ENCODE data around the gene SRRM5. TPM values are rescaled to one million over a fixed set of nuclear protein-coding genes. Genes with fewer than 3 reads are reported as not detected.
"Not testable (repeated sequence)": the region's sequence is repeated elsewhere in the genome, so short reads cannot be mapped to it uniquely, and the experiment has no call there.

The SRRM5 gene
- total RNA-seq, 2 donors from 2014 or later, result 0.56 TPM; not detected in 1

- ATAC-seq (ENCODE audit: insufficient number of reproducible peaks, low FRiP score, low read depth) (no peak), DNase-seq (ENCODE audit: low spot score) (no peak)
- Histone ChIP-seq H3K4me3 (no peak overlapping the region), H3K27ac (no peak overlapping the region), H3K36me3 (peaks cover 19% of the 10 kb centered on the region), H3K9me3 (no peaks in the 10 kb centered on the region), H3K27me3 (replicated peaks; ENCODE audit: insufficient read depth) (no peaks in the 10 kb centered on the region), H3K4me1 (ENCODE audit: control insufficient read depth in 1 of 2, low read depth in 2 of 2) (peaks cover 22 to 43% of the 10 kb centered on the region in 2 donors)
- no peak for TF ChIP-seq CTCF (IDR thresholded peaks at IDR 0.05)
These were observed 14.0 kb upstream of the SRRM5 start for GRCh38 chr19:43597876-43598275.

- no peak for TF ChIP-seq CTCF (IDR thresholded peaks at IDR 0.05)
- H3K27me3 ChIP-seq (replicated peaks; ENCODE audit: insufficient read depth), result no peaks in the 10 kb centered on the region
- no peak overlapping the region for H3K4me3 ChIP-seq
- no peaks in the 10 kb centered on the region for H3K9me3 ChIP-seq
- ATAC-seq (ENCODE audit: insufficient number of reproducible peaks, low FRiP score, low read depth) (no peak), DNase-seq (ENCODE audit: low spot score) (no peak)
- peaks cover 22 to 37% of the 10 kb centered on the region in 2 donors for H3K4me1 ChIP-seq (ENCODE audit: control insufficient read depth in 1 of 2, low read depth in 2 of 2)
- H3K36me3 ChIP-seq, result peaks cover 12% of the 10 kb centered on the region
- no peak overlapping the region for H3K27ac ChIP-seq
These were observed 13.2 kb upstream of the SRRM5 start for GRCh38 chr19:43598445-43599240.

GRCh38 chr19:43599635-43600295, 12.1 kb upstream of the SRRM5 start:
- H3K4me1 ChIP-seq (ENCODE audit: control insufficient read depth in 1 of 2, low read depth in 2 of 2), result peaks cover 12 to 26% of the 10 kb centered on the region in 2 donors
- no peak for ATAC-seq (ENCODE audit: insufficient number of reproducible peaks, low FRiP score, low read depth)
- no peak overlapping the region for H3K4me3 ChIP-seq
- no peak for DNase-seq (ENCODE audit: low spot score)
- no peaks in the 10 kb centered on the region for H3K9me3 ChIP-seq
- H3K27ac ChIP-seq, result no peak overlapping the region
- TF ChIP-seq CTCF (IDR thresholded peaks at IDR 0.05), result no peak
- no peaks in the 10 kb centered on the region for H3K27me3 ChIP-seq (replicated peaks; ENCODE audit: insufficient read depth)
- H3K36me3 ChIP-seq, result peaks cover 10% of the 10 kb centered on the region

- H3K4me3 ChIP-seq; H3K27me3 ChIP-seq (replicated peaks; ENCODE audit: insufficient read depth); H3K27ac ChIP-seq; DNase-seq (ENCODE audit: low spot score); H3K9me3 ChIP-seq; H3K36me3 ChIP-seq; ATAC-seq (ENCODE audit: insufficient number of reproducible peaks, low FRiP score, low read depth): not testable (repeated sequence)
- H3K4me1 ChIP-seq (ENCODE audit: control insufficient read depth in 1 of 2, low read depth in 2 of 2), result peaks cover 8 to 20% of the 10 kb centered on the region in 2 donors
These were observed 11.6 kb upstream of the SRRM5 start for GRCh38 chr19:43600326-43600725.

- Histone ChIP-seq H3K4me1 (ENCODE audit: control insufficient read depth in 1 of 2, low read depth in 2 of 2) (no peaks in the 10 kb centered on the region), H3K27me3 (replicated peaks; ENCODE audit: insufficient read depth) (no peaks in the 10 kb centered on the region), H3K27ac (no peak overlapping the region), H3K4me3 (no peak overlapping the region), H3K9me3 (no peaks in the 10 kb centered on the region), H3K36me3 (peaks cover 6% of the 10 kb centered on the region)
- TF ChIP-seq CTCF (IDR thresholded peaks at IDR 0.05), result no peak
- ATAC-seq (ENCODE audit: insufficient number of reproducible peaks, low FRiP score, low read depth), result no peak
- DNase-seq (ENCODE audit: low spot score), result no peak
These were observed 5.9 kb upstream of the SRRM5 start for GRCh38 chr19:43605875-43606568.

Data from thoracic aorta (tissue), 2 donors.